Panc1 (cell line): Measurements from ENCODE around the gene VCPKMT.

Experiments
- CTCF ChIP-seq: fragments of 450-650 bp; IDR thresholded peaks from 2 replicates; pipeline ENCODE4 v1.5.1; 2017; ENCODE audit warnings: mild to moderate bottlenecking
- TF ChIP-seq, protein P1 (sequence below), 2 experiments: IDR thresholded peaks; 2 replicates each; pipeline ENCODE4 v1.6.1; 2011 to 2012; ENCODE audit warnings: low read depth in 2 of 2, control low read depth in 1 of 2, low read length in 1 of 2, mild to moderate bottlenecking in 1 of 2, moderate library complexity in 1 of 2; ENCODE audit not compliant: insufficient read depth in 1 of 2

GRCh38 chr14:50065583-50065982, 50.8 kb downstream of the VCPKMT start:
- no peak for TF ChIP-seq CTCF
- TF ChIP-seq, protein P1, sequence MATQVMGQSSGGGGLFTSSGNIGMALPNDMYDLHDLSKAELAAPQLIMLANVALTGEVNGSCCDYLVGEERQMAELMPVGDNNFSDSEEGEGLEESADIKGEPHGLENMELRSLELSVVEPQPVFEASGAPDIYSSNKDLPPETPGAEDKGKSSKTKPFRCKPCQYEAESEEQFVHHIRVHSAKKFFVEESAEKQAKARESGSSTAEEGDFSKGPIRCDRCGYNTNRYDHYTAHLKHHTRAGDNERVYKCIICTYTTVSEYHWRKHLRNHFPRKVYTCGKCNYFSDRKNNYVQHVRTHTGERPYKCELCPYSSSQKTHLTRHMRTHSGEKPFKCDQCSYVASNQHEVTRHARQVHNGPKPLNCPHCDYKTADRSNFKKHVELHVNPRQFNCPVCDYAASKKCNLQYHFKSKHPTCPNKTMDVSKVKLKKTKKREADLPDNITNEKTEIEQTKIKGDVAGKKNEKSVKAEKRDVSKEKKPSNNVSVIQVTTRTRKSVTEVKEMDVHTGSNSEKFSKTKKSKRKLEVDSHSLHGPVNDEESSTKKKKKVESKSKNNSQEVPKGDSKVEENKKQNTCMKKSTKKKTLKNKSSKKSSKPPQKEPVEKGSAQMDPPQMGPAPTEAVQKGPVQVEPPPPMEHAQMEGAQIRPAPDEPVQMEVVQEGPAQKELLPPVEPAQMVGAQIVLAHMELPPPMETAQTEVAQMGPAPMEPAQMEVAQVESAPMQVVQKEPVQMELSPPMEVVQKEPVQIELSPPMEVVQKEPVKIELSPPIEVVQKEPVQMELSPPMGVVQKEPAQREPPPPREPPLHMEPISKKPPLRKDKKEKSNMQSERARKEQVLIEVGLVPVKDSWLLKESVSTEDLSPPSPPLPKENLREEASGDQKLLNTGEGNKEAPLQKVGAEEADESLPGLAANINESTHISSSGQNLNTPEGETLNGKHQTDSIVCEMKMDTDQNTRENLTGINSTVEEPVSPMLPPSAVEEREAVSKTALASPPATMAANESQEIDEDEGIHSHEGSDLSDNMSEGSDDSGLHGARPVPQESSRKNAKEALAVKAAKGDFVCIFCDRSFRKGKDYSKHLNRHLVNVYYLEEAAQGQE (IDR thresholded peaks at IDR 0.05; ENCODE audit: insufficient read depth in 1 of 2, low read depth in 2 of 2, low read length in 1 of 2), result no peak
